NOMO-1 treated with dmso at 0.1 percent for 144 hours (cell line): ENCODE results near the gene RNF144A.
"Not testable (repeated sequence)": the region's sequence is repeated elsewhere in the genome, so short reads cannot be mapped to it uniquely, and the experiment has no call there.

Source experiments
- DNase-seq: peaks from one replicate; lab custom pipeline; 2025; ENCODE audit not compliant: unreplicated experiment; lab: John Stamatoyannopoulos, UW

Gene RNF144A

DNA sequence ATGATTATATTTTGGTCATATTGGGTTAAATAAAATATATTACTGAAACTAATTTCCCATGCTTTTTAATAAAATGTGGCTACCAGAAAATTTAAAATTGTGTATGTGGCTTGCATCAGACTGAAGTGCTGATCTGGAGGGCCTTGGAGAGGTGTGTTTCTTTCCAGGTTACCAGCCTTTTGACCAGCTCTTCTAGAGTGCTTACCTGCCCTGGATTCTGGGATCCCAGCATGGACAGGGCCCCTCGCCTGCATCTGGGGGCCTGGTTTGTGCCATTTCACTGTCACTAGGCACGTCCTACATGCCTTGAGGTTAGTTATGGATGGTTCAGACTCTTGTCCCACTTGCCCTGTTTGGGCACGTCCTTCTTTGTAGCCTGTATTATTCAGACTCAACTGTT, 10.5 kb downstream of the RNF144A start:
- no peak for DNase-seq

DNA sequence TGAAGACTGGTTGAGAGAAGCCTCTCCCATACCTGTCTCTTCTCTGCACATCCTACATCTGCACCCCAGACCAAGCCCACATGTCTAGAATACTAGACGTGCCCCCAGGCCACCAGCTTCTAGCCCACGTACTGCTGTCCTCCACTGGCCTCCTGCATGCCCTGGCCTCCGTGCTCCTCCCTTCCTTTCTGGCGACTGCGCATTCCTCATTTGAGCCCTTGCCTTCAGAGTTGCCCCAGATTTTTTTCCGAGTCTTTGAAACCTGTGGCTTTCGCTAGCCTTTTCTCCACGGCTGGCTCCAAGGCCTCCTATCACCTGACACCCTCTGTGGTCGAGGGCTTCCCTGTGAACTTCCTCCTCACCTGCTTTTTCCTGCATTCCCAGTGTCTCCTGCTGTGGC, 11.2 kb downstream of the RNF144A start:
- DNase-seq: no peak

DNA sequence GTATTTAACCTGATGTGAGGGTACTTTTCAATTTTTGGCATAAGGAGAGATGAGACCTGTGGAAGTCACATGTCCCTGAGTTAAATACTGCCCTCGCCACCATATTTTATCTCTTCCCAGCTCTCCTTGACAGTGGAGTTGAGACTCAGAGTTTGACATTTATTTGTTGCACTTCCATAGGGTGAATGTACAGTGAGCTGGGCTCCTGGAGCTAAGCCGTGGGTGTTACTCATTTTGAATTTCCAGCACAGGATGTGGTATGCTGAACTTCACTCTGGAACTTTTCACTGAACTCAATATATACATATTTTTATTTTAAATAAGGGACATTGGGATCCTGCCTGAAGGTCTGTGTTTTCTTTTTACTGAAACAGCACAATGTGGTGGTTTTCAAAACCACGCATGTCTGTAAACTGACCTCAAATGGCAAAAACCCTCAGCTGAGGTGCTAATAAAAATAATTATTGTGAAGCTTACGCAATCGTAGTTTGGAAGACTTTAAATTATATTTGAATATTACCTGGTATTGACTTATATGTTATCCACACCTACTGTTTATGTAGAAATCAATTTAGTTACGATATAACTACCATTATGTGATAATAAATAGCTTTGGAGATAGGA, 12.1 kb downstream of the RNF144A start:
- no peak for DNase-seq

DNA sequence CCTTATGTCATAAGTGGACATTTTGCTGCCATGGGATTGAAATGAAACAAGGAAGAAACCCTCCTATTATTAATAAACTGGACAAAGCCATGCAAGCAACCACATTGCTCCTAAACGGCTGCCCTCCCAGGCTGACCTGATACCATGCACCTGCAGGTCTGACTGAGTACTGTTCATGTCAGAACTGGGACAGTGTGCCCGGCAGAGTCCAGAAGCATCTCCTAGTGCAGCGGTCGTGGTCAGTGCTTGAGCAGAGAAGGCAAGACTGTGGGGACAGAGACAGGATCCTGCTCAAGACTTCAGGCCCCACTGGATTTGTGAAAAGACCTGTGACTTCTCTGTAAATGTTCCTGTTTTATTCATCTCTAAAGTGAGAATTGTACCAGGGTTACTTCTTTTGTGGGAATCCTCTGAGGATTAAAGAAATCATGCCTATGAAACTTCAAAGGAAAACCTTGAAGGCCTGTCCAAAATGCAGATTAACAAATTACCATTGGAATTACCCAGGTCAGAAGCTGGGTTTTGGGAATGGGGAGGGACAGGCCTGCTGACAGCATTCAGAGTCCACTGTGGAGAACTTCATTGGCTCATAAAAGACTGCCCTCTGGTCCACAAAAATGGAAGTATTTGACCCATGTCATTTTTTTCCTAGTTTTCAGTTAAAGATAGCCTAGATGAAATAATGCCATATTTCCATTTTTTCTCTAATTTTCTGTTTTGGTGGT, 13.9 kb downstream of the RNF144A start:
- no peak for DNase-seq

DNA sequence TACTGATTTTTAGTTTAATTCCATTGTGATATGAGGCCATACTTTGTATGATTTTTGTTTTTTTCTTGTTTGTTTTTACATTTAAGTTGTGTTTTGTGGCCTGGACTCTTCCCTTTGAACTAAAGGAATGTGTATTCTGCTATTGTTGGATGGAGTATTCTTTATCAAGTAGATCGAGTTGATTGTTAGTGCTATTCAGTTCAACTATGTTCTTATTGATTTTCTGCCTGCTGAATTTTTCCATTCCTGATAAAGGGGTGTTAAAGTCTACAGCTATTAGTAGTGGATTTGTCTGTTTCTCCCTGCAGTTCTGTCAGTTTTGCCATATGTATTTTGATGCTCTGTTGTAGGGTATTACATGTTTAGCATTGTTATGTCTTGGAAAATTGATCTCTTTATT, 14.5 kb downstream of the RNF144A start:
- DNase-seq: no peak

DNA sequence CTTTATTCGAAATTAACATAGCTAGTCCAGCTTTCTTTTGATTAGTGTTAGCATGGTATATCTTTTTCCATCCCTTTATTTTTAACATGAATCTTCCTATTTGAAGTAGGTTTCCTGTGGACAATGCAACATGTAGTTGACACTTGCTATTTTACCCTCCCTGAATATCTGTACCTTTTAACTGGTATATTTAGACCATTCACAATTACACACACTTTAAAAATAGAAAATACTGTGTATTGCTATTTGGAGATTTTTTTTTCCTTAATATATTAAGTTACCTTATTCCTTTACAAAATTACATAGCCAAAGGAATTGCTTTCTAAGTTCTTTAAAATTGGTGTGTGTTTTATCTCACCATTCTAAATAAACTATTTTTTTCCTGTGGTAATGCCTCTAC, 15.0 kb downstream of the RNF144A start:
- DNase-seq: no peak

DNA sequence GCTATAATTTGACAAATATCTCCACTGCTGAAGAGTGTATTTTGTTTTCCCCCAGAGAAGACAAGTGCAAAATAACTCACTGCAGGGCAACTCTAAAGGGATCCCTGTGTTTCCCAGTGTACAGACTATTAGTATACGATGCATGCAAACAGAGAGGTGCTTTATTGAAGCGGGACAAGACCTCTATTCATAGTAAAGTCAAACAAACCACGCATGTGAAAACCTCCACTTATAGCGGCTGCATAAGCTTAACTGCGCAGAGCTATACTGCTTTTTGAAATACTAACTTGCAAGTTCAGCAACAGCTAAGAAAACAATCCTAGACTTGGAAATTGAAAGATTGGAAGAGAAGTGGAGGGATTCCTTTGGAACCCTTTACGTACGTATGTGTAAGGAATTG, 15.6 kb downstream of the RNF144A start:
- DNase-seq: no peak

DNA sequence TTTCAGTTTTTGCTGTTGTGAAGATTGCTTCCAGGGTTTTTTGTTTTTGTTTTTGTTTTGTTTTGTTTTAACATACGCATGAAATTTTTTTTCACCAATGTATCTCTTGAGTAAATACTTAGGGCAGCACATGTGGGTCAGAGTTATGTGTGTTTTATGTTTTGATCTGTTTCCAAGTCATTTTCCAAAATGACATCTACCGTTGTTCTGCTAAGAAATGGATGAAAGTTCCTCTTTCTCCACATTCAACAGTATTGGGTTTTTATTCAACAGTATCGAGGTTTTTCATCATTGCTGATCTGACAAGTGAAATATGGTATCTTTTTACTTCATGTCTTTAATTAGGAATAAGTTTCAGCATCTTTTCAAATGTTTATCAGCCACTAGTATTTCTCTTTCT, 16.7 kb downstream of the RNF144A start:
- DNase-seq: no peak

DNA sequence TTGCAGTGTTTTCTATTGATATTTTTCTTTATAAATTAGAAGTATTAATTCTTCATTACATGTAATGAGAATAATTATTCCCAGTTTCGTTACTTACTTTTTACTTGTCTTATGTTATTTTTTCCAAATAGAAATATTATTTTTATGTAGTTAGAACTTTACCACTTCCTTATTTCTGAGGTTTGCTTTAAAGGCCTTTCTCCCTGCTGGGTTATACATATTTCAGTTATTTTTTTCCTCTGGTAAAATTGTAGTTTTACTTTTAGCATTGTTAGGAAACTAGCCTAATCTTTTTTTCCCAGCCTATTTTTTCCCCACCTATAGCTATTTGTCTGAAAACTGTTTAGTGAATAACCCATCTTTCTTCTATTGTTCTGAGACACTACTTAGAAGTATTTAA, 17.1 kb downstream of the RNF144A start:
- no peak for DNase-seq

DNA sequence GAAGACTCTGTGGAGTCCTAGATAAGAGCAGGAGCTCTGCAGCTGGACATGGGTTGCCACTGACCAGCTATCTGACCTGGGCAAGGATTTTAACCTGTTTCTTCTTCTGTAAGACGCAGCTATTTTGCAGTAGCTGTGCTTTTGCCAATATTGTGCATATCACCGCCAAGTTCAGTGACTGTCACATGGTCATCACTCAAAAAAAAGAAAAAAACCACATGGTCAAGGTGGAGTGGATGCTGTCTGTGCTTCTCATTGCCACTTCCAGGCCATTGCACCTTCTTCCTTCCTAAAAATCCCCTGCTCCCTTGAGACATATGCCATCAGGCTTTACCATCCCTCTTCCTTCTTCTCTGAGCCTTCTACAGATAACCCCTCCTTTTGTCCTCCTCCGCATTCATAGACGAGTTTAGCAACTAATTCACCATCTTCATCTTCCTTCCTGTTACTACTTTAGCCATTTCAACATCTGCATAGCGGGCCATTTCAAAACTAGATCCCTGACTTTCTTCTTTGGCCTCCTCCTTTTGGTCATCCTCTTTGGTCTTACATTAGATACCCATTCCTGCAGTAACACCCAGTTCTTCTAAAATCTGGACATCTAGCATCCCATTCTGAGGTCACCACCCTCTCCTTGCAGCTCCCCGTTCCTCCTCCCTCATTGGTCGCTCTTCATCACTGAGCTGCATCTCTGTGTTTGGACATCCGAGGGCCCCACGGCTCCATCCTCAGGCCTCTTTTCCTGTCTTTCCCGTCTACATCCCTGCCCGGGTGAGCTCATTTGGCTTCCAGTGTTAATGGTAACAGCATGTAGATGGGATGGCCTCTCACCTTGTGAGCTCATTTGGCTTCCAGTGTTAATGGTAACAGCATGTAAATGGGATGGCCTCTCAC, 17.8 kb downstream of the RNF144A start:
- DNase-seq: peak; percentile 19

DNA sequence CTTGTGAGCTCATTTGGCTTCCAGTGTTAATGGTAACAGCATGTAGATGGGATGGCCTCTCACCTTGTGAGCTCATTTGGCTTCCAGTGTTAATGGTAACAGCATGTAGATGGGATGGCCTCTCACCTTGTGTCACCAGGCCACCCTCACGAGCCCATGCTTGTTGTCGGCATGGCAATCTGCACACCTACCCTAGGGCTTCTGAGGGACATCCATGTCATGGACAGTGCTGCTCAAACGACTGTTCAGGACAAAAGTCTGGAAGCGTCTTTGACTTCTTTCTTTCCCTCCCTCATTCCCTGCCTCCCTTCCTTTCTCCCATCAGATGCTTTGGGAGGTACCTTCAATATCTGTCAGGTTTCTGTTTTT, 18.4 kb downstream of the RNF144A start:
- not testable (repeated sequence) for DNase-seq

DNA sequence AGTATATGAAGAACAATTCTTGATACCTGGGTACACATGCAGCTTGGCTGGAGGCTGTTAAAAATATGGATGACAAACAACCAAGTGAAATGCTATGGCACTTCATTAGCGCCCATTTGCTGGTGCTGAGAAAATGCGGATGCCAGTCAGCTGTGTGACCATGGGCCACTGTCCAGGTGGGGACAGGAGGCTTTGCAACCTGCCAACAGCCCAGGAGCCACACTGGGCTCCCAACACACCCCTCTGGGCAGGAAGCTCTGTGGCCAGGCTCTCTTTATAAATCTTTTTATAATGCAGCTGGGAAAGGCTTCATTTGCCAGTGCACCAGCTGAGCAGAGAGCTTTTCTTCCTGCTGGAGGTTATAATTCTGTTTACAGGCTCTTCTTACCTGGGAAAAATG, 19.9 kb downstream of the RNF144A start:
- DNase-seq: no peak

DNA sequence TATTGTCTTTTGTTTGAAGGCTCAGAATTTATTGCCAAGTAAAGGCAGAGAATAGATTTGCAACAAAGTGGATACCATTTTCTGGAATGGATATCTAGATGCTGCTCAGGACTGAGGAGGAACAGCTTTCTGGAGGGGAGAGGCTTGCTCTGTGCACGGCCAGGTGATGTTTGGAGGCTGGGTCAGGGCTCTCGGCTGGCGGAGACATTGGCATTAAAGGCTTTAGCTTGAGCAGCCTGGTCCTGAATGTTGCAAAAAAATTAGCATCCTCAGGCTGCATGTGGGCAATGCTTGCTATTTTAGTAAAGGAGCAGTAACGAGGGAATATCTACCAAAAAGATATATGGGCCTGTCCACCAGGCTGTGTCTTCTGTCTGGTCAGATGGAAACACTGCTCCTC, 20.4 kb downstream of the RNF144A start:
- no peak for DNase-seq

DNA sequence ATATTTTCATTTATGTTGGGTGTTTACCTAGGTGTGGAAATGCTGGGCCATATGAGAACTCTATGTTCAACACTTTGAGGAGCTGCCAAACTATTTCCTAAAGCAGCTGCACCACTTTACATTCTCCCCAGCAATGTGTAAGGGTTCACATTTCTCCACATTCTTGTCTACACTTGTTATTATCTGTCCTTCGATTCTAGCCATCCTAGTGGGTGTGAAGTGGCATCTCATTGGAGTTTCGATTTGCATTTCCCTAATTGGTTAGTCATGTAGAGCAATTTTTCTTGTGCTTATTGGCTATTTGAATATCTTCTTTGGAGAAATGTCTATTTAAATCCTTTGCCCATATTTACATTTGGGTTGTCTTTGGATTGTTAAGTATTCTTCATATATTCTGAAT, 21.9 kb downstream of the RNF144A start:
- DNase-seq: no peak

DNA sequence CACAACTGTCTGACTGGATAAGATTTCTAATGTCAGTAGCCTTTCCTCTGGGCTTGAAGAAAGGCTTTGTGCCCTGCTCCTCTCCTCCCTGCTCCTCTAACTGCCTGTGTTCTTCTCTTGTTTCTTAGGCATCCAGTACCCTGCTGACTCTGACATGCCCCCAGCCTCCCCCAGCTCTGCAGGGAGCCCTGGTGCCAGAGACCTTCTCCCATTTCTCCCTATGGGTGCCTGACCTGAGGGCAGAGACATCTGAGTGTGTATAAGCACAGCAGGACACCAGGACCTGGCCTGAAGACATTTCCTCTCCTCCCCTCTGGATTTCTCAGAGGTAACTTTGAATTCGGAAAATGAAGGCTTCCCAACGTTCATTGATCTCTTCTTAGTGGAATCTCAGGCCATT, 23.6 kb downstream of the RNF144A start:
- DNase-seq: no peak

DNA sequence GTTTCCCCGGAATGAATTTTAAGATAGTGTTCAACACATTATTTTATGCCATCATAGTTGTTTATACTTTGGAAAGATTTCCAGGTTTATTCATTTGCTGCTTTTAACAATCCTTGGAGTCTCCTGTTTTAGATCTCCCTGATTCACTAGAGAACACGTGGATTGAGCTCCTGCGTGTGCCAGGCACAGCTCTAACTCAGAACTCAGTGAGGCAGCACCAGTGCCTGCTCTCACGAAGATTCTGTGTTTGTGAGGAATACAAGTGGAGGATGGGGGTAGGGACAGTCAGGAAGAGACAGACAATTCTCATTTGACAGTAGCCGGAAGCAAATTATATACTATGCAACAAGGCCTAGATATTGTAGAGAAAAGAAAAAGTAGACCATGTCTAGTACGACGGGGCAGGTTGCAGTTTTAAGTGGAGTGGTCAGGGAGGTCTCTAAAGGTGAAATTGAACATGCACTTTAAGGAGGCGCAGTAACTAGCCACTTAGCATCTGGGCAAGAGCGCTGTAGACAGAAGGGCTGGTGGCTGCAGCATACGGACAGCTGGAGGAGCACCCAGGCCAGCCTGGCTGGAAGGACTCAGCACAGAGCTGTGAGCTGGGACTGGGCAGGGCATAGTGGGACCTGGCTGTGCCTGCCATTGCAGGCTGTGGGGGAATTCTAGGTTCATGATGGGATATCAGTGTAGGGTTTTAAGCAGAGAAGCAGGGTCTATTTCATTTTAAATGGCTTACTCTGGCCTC, 24.3 kb downstream of the RNF144A start:
- no peak for DNase-seq

DNA sequence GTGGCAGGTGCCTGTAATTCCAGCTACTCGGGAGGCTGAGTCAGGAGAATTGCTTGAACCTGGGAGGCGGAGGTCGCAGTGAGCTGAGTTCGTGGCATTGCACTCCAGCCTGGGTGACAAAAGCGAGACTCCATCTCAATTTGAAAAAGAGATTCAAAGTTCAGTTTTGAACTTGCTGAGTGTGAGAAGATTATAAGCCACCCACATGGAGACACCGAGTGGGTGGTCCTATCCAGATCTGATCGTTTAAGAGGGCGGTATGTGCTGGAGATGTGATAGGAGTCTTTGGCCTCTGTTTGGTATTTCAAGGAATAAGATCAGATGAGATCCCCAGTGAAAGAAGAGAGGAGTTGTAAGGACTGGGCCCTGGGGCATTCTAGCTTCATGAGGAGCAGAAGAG, 25.6 kb downstream of the RNF144A start:
- DNase-seq: no peak

DNA sequence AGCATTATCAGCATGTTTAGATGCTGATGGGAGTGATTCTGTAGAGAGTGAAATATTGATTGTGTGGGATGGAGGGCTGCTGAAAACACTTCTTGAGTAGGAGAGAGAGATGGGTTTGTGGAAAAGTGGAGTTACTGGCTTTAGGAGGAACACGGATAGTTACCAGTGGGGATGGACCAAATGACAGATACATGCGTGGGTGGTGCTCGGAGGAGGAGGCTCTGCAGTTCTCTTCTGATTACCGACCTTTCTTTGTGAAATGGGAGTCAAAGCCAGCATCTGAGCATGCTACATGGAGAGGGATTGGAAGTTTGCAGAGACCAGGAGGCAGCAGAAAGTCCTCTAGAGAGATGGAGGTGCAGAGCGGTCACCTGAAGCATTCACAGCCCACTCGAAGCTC, 26.3 kb downstream of the RNF144A start:
- DNase-seq: no peak

DNA sequence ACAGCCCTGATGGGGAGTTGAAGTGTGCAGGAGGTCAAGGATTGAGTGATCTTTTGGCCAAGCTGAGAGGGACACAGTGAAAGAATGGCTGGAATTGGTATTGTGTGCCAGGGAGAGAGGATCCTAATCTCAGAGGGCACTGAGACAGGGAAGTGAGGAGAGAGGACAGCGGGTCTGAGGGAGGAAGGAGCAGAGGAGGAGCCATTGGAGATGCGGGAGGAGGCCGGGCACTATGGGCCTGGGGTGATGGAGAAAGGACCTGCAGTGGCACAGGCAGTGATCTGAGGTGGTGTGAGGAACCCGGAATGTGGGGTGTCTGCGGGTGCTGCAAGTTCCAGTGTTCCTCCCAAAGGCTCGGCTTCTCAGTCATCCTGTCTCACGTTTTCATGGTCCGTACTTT, 26.8 kb downstream of the RNF144A start:
- DNase-seq: no peak

DNA sequence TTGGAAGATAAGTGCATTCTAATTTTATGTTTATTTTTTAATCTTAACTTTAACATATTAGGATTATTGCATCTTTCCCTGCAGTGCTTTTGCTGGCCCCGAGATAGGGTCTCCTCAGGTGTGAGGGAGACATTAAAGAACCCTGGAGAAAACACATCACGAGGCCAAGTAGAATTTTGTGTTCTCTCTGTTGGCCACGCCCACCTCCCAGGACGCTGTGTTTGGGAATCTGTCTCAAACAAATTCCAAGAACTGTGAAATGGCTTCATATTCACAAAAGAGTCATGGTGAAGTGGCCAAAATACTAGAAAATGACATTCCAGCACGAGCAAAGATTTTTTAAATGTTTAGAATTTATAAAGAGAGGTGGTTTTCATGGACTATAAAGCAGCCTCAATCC, 27.3 kb downstream of the RNF144A start:
- no peak for DNase-seq

DNA sequence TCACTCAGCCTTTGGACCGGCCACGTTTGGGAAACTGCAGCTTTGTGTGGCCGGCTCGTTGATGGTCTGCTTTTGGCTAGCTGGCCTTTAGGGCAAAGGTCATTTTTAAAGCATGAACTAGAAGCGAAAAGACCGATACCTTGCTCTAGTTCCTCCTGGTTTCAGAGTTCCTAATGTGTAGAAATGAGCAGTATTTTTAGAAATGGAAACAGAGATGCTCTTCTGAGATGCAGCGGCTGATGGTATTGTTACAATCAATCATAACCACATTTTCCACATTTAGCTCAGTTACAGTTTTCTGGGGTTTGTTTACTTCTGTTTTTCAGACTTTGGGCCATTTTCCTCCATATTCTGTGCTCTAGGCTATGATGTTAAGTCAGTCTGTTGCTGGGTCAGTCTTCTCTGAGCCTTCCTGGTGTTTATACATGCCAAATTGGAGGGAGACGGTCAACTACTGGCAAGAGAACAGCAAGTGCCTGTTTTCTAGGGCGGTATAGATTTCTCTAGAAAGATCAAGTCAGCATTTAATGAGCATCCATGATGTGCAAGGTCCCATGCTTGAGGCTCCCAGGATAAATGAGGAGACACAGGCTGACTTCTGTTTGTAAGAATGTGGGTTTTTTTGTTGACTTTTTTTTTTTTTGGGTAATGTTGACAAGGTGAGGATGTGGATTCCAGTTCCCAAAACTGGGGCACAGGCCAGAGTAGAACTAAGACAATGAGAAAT, 28.0 kb downstream of the RNF144A start:
- DNase-seq: peak; percentile 33
